HCT116 (cell line): ENCODE results near the gene SP3. TPM values are rescaled to one million over a fixed set of nuclear protein-coding genes. Genes with fewer than 3 reads are reported as not detected.

ENCODE experiments used
- ATAC-seq: fragments of 200-7000 bp; cut with Tn5 transposase; 2 replicates; pipeline ENCODE4 v1.9.1; 2020; ENCODE audit warnings: mild to moderate bottlenecking, moderate library complexity
- BruUV-seq: library from RNA; stranded (reverse); fragments of 400-500 nt; replicated peaks from 2 replicates; lab custom pipeline; 2021; lab: Mats Ljungman, UMichigan
- CTCF ChIA-PET: fragments of 300-600 bp; sonication (Branson Sonifier 250); formaldehyde crosslinking; loops from one replicate; lab custom pipeline; 2021; ENCODE audit warnings: antibody characterized with exemption; lab: Charles Lee
- POLR2A ChIA-PET: fragments of 300-600, 350-600 bp; sonication (Branson Sonifier 250); formaldehyde crosslinking; loops from one replicate; lab custom pipeline; 2021; ENCODE audit warnings: antibody characterized with exemption; lab: Charles Lee
- RAD21 ChIA-PET, 2 experiments: fragments of 300-600 bp; sonication (Branson Sonifier 250); formaldehyde crosslinking; loops; one replicate each; lab custom pipeline; 2023; ENCODE audit warnings: low total read pairs in 2 of 2; ENCODE audit not compliant: uncharacterized antibody in 2 of 2, unreplicated experiment in 2 of 2, low non-redundant PET in 1 of 2; lab: Charles Lee
- DNase-seq: peaks from one replicate; pipeline ENCODE4 v3.0.0-alpha.2; 2010; ENCODE audit warnings: low read depth, low spot score
- H2AFZ ChIP-seq: fragments of 200-600 bp; shearing (Covaris generic), sonication (generic); 2 replicates; pipeline ENCODE4 v1.6.1; 2017; ENCODE audit warnings: low read depth, mixed run types, mixed read lengths, antibody characterized with exemption, low read length; ENCODE audit not compliant: poor library complexity, severe bottlenecking
- H3K27ac ChIP-seq: 2 replicates; pipeline ENCODE4 v1.5.1; 2012; ENCODE audit warnings: low read depth, low read length
- H3K27me3 ChIP-seq: fragments of 200-600 bp; sonication (generic); 2 replicates; pipeline ENCODE4 v1.6.1; 2016; ENCODE audit warnings: mixed run types, low read length, mixed read lengths; ENCODE audit not compliant: insufficient read depth
- H3K36me3 ChIP-seq, 2 experiments: fragments of 200-500 bp in 1 of 2; fragments of 200-600 bp in 1 of 2; sonication (Bioruptor generic) in 1 of 2; sonication (generic) in 1 of 2; 2 replicates each; pipeline versions ENCODE4 v1.5.1 to v1.6.1; 2014 to 2016; ENCODE audit warnings: low read length in 2 of 2, inconsistent platforms in 1 of 2, mixed read lengths in 1 of 2, mixed run types in 1 of 2; ENCODE audit not compliant: insufficient read depth in 2 of 2, control insufficient read depth in 1 of 2
- H3K4me1 ChIP-seq, 2 experiments: fragments of 200-600 bp in 1 of 2; sonication (generic) in 1 of 2; 2 replicates each; pipeline versions ENCODE4 v1.5.1 to v1.6.1; 2012 to 2017; ENCODE audit warnings: low read length in 2 of 2, inconsistent platforms in 1 of 2, mild to moderate bottlenecking in 1 of 2, mixed read lengths in 1 of 2, mixed run types in 1 of 2, moderate library complexity in 1 of 2; ENCODE audit not compliant: insufficient read depth in 2 of 2, control insufficient read depth in 1 of 2
- H3K4me2 ChIP-seq: fragments of 200-600 bp; sonication (generic); 2 replicates; pipeline ENCODE4 v1.6.1; 2017; ENCODE audit warnings: mixed run types, low read length, mixed read lengths
- H3K4me3 ChIP-seq, 2 experiments: fragments of 200-600 bp in 1 of 2; sonication (generic) in 1 of 2; replicated peaks in 1 of 2; 2 replicates each; pipeline ENCODE4 v1.5.1; 2011 to 2016; ENCODE audit warnings: low read length in 2 of 2, control low read depth in 1 of 2, low read depth in 1 of 2, mild to moderate bottlenecking in 1 of 2, mixed read lengths in 1 of 2, mixed run types in 1 of 2
- H3K79me2 ChIP-seq: fragments of 200-600 bp; sonication (generic); 2 replicates; pipeline ENCODE4 v1.6.1; 2017; ENCODE audit warnings: mild to moderate bottlenecking, mixed run types, low read length, moderate library complexity, mixed read lengths; ENCODE audit not compliant: insufficient read depth
- H3K9ac ChIP-seq: fragments of 200-600 bp; sonication (generic); 2 replicates; pipeline ENCODE4 v1.6.1; 2016; ENCODE audit warnings: low read length, mixed read lengths
- H3K9me2 ChIP-seq: fragments of 200-600 bp; sonication (generic), shearing (Covaris generic); 2 replicates; pipeline ENCODE4 v1.6.1; 2017; ENCODE audit warnings: mixed run types, mild to moderate bottlenecking, moderate library complexity; ENCODE audit not compliant: insufficient read depth
- H3K9me3 ChIP-seq, 2 experiments: fragments of 200-500 bp in 1 of 2; fragments of 200-600 bp in 1 of 2; sonication (Bioruptor generic) in 1 of 2; sonication (generic) in 1 of 2; 2 replicates each; pipeline ENCODE4 v1.6.1; 2014 to 2017; ENCODE audit warnings: low read length in 2 of 2, mixed read lengths in 2 of 2, inconsistent platforms in 1 of 2, low read depth in 1 of 2, mild to moderate bottlenecking in 1 of 2, mixed run types in 1 of 2, moderate library complexity in 1 of 2; ENCODE audit not compliant: control insufficient read depth in 1 of 2, insufficient read depth in 1 of 2
- H4K20me1 ChIP-seq: fragments of 200-600 bp; sonication (generic), shearing (Covaris generic); 2 replicates; pipeline ENCODE4 v1.6.1; 2017; ENCODE audit warnings: mixed run types, mild to moderate bottlenecking, moderate library complexity; ENCODE audit not compliant: insufficient read depth
- CEBPB ChIP-seq: IDR thresholded peaks from 2 replicates; pipeline ENCODE4 v1.6.1; 2012; ENCODE audit warnings: low read depth
- CTCF ChIP-seq, 3 experiments: fragments of 200-600 bp in 1 of 3; sonication (generic) in 1 of 3; IDR thresholded peaks in 2 of 3; conservative IDR thresholded peaks in 1 of 3; 2 replicates each; pipeline ENCODE4 v1.5.1; 2012 to 2017; ENCODE audit warnings: low read depth in 2 of 3, low read length in 2 of 3, antibody characterized with exemption in 1 of 3, borderline replicate concordance in 1 of 3, control low read depth in 1 of 3, mild to moderate bottlenecking in 1 of 3, mixed read lengths in 1 of 3, mixed run types in 1 of 3, moderate library complexity in 1 of 3; ENCODE audit not compliant: insufficient read depth in 1 of 3
- FOSL1 ChIP-seq: IDR thresholded peaks from 2 replicates; pipeline ENCODE4 v1.6.1; 2012; ENCODE audit warnings: low read depth
- MAX ChIP-seq: IDR thresholded peaks from 2 replicates; pipeline ENCODE4 v1.6.1; 2012
- SIN3A ChIP-seq: IDR thresholded peaks from 2 replicates; pipeline ENCODE4 v1.6.1; 2012; ENCODE audit warnings: low read depth
- SP1 ChIP-seq: IDR thresholded peaks from 2 replicates; pipeline ENCODE4 v1.6.1; 2012; ENCODE audit warnings: low read depth
- SRF ChIP-seq: IDR thresholded peaks from 2 replicates; pipeline ENCODE4 v1.6.1; 2012; ENCODE audit warnings: low read depth
- TCF7L2 ChIP-seq: IDR thresholded peaks from 2 replicates; pipeline ENCODE4 v1.7.0; 2011; ENCODE audit warnings: borderline replicate concordance, inconsistent platforms; ENCODE audit not compliant: insufficient read depth, insufficient read length; ENCODE audit errors: extremely low read depth
- ZFX ChIP-seq: fragments of 450-650 bp; IDR thresholded peaks from 2 replicates; pipeline ENCODE4 v1.6.1; 2017
- intact Hi-C: fragments of 100-400 bp; cut with micrococcal nuclease; formaldehyde crosslinking; loops from 2 replicates; pipeline ENCODE4 v1.10.0; 2022
- total RNA-seq: library from RNA; stranded (reverse); gene quantifications from one replicate; pipeline ENCODE4 v1.2.1, GENCODE V29; 2021; ENCODE audit not compliant: unreplicated experiment

Gene SP3
- total RNA-seq, 1 experiment from 2014 or later: 98.0 TPM

- no peaks in the 10 kb centered on the region for H3K27me3 ChIP-seq
- H4K20me1 ChIP-seq: no peaks in the 10 kb centered on the region
- intact Hi-C loops: no loop called here
- H3K9ac ChIP-seq: no peak overlapping the region
- H3K9me2 ChIP-seq: no peaks in the 10 kb centered on the region
- ChIA-PET POLR2A (no interaction called here), RAD21 (no interaction called here), CTCF (no interaction called here)
- no peak overlapping the region for H3K27ac ChIP-seq
- H3K36me3 ChIP-seq: no peaks in the 10 kb centered on the region
- ATAC-seq (no peak; the same call in 1 of the 2 replicates), DNase-seq (no peak)
- H3K4me1 ChIP-seq: peaks cover 8% of the 10 kb centered on the region in 2 experiments; a peak in 3 of 4 replicates
- H3K79me2 ChIP-seq: no peaks in the 10 kb centered on the region
- TF ChIP-seq FOSL1 (no peak), SP1 (no peak), MAX (no peak), TCF7L2 (no peak), CTCF (IDR thresholded peaks at IDR 0.05 in 2 of 3, conservative IDR thresholded peaks at IDR 0.05 in 1 of 3; ENCODE audit: borderline replicate concordance in 1 of 3, insufficient read depth in 1 of 3, low read depth in 2 of 3, low read length in 2 of 3) (no peak), SRF (no peak), ZFX (no peak), CEBPB (no peak), SIN3A (no peak)
- BruUV-seq: no TSS peak
- no peak overlapping the region for H3K4me3 ChIP-seq
- no peak overlapping the region for H3K4me2 ChIP-seq
- no peak overlapping the region for H2AFZ ChIP-seq
- no peaks in the 10 kb centered on the region for H3K9me3 ChIP-seq
Observed at GRCh38 chr2:173983391-173983871, 18.3 kb upstream of the SP3 start.
